EL (cell line): ENCODE results near the gene RBM33.

Experiments used
- DNase-seq: peaks from one replicate; pipeline ENCODE4 v3.0.0-alpha.2; 2016

Gene RBM33

DNA sequence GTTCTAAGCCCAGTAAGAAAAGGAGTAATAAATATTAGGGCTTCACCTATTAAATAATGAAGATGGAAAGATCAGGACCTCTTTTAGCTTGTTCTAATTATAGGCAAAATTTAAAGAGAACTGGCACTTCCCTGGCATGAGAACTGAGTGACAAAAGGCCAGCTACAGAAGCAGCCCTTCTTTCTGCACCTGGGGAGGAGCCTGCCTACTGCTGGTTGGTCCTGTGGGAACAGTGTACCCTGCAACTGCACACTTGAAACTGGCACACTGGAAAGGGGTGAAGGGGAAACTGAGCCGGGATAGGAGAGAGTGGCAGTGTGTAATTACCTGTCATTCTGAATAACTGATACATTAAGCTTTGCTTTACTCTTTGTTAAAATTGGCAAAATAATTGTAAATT, 87.4 kb downstream of the RBM33 start:
- no peak for DNase-seq

DNA sequence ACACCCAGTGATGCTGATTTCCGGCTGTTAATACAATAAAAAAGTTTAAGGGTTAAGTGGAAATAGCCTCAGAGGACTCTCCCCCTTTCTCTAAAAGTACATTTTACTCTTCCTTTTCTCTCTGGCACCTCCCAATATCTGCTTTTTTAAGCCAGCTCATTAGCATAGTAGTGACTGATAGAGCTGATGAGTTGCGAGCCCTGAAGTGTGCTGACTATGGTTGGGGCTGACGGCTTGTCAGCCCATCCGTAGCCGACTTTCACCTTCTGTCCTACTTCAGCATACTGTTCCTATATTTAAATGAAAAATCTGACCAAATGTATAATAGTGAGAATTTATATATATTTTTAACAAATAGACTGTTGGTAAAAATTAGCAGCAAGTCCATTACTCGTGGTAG, 87.8 kb downstream of the RBM33 start:
- no peak for DNase-seq

- DNase-seq = no peak
Observed at GRCh38 chr7:155733582-155734444, 89.4 kb downstream of the RBM33 start.

- DNase-seq = no peak
Observed at GRCh38 chr7:155734445-155734809, 90.0 kb downstream of the RBM33 start.

GRCh38 chr7:155735442-155736115, 91.1 kb downstream of the RBM33 start:
- no peak for DNase-seq

GRCh38 chr7:155737590-155737989, 93.1 kb downstream of the RBM33 start:
- DNase-seq = no peak

DNA sequence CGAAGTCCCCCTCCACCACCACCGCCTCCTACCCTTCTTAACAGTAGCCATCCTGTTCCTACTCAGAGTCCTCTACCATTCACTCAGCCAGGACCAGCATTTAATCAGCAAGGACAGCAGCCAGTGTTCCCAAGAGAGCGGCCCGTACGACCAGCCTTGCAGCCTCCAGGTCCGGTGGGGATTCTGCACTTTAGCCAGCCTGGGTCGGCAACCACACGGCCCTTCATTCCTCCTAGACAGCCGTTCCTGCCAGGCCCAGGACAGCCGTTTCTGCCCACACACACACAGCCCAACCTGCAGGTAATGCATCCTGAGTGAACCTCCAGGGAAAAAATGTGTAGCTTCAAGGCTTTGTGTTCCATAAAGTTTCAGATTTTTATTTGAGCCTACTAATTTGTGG, 93.6 kb downstream of the RBM33 start:
- no peak for DNase-seq

DNA sequence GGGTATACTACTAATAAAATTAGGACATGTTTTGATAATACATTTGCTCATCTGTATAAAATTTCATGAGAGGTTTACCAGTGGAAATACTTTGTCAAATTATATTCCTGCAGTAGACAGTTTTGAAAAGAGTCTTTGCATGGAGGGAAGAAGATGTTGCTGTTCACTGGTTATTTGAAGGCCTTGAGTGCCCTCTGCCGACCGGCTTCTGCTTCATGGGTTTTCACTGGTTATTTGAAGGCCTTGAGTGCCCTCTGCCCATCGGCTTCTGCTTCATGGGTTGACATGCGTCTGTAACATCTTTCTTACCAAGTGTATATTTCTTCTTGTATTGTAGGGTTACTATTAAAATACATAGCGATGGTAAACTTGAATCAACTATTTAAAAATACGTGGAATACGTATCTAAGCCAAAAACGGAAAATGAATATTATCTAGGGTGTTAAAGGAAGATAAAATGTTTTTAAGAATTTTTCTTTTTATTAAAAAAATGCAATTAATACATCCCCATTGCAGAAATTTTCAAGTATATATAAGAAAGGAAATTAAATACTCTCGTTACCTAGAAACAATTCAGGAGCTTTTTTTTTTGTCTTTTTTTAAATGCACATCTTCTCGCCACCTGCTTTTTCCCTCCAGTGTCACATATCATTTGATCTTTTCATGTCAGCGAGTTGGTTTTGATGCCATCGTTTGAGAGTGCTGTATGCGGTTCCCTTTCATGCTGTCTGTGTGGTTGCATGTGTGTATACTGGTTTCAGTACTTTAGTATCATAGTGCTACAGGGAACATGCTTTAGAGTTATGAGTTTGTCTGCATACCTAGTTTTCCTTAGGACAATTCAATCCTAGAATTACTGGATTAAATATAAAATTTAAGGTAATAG, 94.4 kb downstream of the RBM33 start:
- peak; percentile 56 for DNase-seq

DNA sequence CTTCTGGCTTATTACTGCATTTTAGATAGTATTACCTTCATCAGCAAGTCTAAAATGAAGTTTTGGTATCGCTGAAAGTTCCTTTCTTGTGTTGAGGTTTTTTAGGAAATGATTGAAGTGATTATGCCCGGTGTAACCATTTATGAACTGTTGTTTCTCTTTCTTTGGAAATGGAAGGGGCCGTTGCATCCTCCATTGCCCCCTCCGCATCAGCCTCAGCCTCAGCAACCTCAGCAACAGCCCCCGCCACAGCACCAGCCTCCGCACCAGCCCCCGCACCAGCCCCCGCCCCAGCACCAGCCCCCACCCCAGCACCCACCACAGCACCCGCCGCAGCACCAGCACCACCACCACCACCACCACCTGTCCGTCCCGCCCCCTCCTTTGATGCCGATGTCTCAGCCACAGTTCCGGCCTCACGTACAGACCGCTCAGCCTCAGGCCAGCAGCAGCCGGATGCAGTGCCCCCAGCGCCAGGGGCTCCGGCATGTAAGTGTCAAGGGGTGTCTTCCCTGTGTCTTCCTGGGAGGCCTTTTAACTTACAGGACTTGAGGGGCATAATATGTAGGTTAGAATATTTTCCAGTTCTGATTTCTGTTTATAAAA, 95.2 kb downstream of the RBM33 start:
- no peak for DNase-seq

- DNase-seq = no peak
Observed at GRCh38 chr7:155741082-155741481, 96.6 kb downstream of the RBM33 start.

GRCh38 chr7:155741805-155742204, 97.3 kb downstream of the RBM33 start:
- no peak for DNase-seq

DNA sequence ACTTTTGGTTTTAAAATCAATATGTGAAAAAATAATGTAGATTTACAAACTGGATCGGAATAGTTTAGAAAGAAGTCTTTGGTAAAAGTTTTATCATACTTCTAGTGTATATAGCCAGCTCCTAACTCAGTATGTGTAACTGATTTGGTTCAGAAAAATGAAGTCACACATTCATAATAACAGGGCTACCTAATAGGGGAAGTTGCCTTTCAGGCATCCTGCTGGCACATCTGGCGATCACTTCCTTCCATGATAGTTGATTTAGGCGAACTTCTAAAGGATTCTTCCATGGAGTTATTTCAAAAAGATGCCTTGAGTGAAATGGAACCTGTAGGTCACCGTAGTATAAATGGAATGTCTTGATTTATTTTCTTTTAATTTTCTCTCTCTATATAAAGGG, 98.7 kb downstream of the RBM33 start:
- no peak for DNase-seq

DNA sequence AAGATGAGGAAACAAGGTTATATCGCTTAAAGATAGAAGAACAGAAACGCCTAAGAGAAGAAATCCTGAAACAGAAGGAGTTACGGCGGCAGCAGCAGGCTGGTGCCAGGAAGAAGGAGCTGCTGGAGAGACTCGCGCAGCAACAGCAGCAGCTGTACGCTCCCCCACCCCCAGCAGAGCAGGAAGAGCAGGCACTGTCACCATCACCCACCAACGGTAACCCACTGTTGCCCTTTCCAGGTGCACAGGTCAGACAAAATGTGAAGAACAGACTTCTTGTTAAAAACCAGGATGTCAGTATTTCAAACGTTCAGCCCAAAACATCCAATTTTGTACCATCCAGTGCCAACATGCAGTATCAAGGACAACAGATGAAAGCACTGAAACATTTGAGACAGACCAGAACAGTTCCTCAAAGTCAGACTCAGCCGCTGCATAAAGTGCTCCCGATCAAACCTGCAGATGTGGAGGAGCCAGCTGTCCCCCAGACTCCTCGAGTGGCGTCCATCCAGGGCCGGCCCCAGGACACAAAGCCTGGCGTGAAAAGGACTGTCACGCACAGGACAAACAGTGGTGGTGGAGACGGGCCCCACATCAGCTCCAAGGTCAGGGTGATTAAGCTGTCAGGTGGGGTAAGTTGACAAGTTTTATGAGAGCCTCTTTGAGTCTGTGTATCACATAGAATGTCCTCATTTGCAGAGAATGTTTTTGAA, 100.7 kb downstream of the RBM33 start:
- DNase-seq = no peak

DNA sequence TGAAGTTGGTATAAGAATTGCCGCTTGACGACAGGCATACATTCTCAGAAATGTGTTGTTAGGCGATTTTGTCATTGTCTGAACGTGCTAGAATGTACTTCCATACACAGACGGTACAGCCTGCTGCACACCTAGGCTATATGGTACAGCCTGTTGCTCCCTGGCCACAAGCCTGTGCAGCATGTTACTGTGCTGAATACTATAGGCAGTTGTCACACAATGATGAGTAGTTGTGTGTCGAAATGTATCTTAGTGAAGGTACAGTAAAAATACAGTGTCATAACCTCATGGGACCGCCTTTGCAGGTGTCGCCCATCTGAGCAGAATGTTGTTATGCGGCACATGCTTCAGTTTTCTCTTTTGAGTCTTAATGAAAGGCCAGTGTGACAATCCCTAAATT, 101.3 kb downstream of the RBM33 start:
- no peak for DNase-seq

DNA sequence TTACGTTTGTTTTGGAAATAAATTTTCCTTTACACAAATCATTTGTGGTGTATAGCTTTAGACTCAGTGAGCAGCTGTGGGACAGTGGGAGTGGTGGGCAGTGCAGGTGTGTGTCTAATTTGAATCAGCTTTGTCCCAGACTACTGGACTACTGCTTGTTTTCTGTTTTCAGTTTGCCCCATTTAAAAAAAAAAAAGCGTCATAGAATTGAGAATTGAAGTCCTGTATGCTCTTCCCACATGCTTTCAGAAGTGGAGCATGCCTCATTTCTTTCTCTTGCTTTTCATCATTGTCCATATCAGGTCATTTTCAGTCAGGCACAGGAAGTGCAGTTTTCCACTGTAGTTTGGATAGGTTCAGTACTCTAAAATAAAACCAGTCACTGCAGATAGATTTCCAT, 101.7 kb downstream of the RBM33 start:
- DNase-seq = no peak

- no peak for DNase-seq
Observed at GRCh38 chr7:155747209-155747608, 102.7 kb downstream of the RBM33 start.

DNA sequence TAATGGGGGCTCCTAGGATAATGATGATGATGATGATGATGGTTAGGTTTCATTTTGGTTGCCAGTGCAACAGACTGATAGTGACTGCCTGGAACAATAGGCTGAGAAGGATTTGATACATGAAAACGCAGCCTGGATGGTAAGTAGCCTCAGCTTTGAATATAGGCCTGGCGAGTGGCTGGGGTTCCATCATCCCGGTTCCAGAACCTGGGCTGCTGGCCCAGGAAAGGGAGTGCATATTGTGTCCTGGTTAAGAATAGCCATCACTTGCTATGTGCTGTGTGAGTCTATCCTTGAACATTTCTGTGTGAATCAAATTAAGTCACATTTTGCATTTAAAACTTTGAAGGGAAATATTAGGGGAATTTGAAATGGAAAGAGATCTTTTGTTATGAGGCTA, 105.1 kb downstream of the RBM33 start:
- DNase-seq = no peak

DNA sequence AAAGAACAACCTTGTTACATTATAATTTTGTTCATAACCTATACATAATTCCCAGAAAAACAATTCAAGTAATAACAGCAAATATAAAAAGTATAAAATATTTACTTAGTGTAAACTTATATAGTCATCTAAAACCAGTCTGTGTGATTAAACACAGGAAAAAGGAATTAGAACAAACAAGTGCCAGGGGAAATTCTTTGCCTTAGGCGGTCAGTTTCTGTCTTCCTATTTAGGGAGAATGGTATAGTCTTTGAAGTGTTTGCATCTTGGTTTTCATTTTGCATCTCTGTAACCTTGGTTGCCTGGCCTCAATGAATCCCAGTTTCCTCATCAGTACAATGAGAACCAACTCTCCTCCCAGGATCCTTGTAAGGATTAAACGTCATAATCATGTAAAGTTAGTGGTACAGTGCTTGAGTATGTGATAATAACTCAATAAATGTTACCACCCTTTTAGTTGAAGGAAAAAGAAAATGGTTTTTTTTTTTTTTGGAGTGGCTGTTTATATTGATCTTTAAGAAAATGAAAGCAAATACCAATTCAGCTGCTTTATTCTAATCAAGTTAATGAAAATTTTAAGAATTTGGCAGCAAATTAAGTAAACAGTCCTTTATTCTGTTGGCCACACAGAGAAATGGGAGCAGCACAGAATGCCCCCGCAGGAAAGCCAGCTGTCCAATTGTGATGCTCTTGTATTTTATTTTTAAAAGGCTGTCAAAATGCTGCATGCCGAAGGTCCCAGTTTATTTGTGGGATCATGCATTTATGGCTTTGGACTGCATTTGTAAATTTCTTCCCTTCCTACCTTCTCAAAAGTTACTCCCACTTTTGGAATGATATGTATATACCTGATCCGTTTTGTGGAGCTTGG, 106.0 kb downstream of the RBM33 start:
- DNase-seq = no peak

DNA sequence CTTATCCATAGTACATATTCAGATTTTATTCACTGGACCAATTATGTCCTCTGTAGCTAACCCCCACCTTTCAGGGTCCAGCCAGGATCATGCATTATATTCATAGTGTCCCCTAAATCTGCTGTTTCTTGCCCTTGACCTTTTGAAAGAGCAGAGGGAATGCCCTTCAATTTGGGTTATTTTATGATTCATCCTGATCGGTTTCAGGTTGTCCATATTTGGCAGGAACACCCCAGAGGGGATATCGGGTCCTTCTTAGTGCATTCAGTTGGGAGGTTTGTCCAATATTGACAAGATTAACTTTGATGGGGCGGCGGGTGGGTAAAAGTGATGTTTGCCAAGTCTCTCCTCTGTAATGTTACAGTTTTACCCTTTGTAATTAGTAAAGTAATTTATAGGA, 106.9 kb downstream of the RBM33 start:
- no peak for DNase-seq

- no peak for DNase-seq
Observed at GRCh38 chr7:155752756-155753445, 108.4 kb downstream of the RBM33 start.

DNA sequence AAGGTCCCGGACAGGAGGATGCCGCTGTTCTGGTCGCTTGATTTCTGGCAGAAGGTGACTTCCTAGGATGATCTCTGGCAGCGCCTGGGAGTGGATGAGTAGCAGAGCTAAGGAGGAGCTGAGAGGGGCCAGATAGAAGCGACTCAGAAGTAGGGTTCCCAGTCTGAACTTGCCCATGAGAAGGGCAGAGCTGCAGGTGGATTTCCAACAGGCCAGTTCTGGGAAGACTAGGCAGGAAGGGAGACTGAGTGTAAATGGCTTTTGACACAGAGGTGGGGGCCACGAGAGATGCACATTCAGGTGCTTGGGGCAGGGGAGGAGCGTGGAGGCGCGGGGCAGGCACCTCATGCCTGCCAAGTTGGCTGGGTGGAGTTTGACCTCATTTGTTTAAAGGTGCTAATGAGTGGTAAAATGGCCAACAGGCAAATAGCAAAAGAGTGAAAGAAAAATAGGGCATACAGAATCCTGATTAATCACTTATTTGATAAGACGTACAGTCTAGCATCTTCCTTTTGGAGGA, 109.0 kb downstream of the RBM33 start:
- no peak for DNase-seq
